Neural cell (in vitro differentiated cells): Measurements from ENCODE around the gene FSHR.

ENCODE experiments used
- CTCF ChIP-seq: fragments of 450-650 bp; IDR thresholded peaks from 2 replicates; pipeline ENCODE4 v1.5.1; 2014; ENCODE audit warnings: antibody characterized with exemption, mild to moderate bottlenecking, moderate library complexity; ENCODE audit not compliant: poor library complexity, severe bottlenecking
- MXI1 ChIP-seq: fragments of 450-650 bp; conservative IDR thresholded peaks from 2 replicates; pipeline ENCODE4 v1.6.1; 2014; ENCODE audit warnings: antibody characterized with exemption, mild to moderate bottlenecking; ENCODE audit not compliant: poor library complexity, severe bottlenecking
- POLR2AphosphoS5 ChIP-seq: IDR thresholded peaks from 2 replicates; pipeline ENCODE4 v1.6.1; 2012
- RAD21 ChIP-seq: fragments of 450-650 bp; conservative IDR thresholded peaks from 2 replicates; pipeline ENCODE4 v1.6.1; 2014; ENCODE audit warnings: antibody characterized with exemption, mild to moderate bottlenecking, moderate library complexity

GRCh38 chr2:49154140-49154539 lies at the start of gene FSHR:
- no peak for TF ChIP-seq POLR2AphosphoS5
- TF ChIP-seq MXI1 = no peak
- TF ChIP-seq CTCF = no peak
- no peak for TF ChIP-seq RAD21
